ENCODE measurements around the gene SLC26A8.

The SLC26A8 gene

DNA sequence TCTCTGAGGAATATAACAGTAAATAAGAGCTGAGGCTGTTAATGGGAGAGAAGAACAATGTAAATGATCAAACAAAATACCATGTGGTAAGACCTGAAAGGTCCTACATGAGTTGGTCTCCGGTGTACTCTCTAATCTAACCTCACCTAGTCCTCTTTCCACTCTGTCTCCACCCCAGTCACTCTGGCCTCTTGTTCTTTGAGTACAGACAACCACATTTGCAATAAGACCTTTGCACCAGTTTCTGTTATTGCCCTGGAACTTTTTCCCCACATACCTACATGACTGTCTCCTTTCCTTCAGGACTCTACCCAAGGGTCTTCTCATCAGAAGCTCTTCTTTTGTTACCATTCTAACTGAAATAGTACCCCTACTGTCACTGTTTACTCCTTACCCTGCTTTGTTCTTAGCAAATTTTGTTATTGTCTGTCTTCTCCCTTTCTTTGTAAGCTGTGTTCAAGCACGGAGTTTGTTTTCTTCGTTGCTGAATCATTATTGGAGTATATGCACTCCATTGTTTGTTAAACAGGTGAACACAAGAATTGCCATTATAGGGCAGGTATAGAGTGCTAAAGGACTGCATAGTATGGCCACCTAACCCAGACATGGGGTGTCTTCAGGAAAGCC, 40.4 kb upstream of the SLC26A8 start:
- in situ Hi-C loops (cut with MboI; ENCODE audit: low pct_unique_long_range_greater_than_20kb, low sequenced_read_pairs, unreplicated experiment): no loop called here

DNA sequence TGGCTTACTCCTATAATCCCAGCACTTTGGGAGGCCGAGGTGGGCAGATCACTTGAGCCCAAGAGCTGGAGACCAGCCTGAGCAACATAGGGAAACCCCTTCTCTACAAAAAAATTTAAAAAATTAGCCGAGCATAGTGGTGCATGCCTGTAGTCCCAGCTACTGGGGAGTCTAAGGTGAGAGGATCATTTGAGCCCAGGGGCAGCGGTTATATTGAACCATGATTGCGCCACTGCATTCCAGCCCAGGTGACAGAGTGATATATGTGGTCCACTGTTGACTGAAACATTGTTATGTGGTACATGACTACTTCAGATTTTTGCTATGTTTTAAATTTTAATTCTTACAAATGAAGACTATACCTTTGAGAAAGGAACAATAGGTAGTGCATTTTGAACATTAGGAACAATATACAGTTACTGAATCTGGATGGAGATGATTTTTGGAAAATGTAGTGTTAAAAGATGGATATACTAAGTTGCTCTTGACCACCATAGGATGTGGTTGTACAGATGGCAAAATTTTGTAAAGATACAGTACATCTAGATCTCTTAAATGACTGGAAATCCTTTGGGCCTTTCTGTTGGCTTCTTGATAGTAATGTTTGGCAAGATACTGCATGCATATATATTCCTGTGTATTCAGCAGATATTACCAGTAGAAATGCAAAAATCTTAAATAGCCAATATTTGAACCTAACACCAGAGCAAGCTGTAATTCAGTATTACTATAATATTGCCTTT, 39.0 kb upstream of the SLC26A8 start:
- DNase-seq (ENCODE audit: low spot score): no peak
- in situ Hi-C loops (cut with MboI; ENCODE audit: low pct_unique_long_range_greater_than_20kb, low sequenced_read_pairs, unreplicated experiment): no loop called here
- TF ChIP-seq, protein P1, sequence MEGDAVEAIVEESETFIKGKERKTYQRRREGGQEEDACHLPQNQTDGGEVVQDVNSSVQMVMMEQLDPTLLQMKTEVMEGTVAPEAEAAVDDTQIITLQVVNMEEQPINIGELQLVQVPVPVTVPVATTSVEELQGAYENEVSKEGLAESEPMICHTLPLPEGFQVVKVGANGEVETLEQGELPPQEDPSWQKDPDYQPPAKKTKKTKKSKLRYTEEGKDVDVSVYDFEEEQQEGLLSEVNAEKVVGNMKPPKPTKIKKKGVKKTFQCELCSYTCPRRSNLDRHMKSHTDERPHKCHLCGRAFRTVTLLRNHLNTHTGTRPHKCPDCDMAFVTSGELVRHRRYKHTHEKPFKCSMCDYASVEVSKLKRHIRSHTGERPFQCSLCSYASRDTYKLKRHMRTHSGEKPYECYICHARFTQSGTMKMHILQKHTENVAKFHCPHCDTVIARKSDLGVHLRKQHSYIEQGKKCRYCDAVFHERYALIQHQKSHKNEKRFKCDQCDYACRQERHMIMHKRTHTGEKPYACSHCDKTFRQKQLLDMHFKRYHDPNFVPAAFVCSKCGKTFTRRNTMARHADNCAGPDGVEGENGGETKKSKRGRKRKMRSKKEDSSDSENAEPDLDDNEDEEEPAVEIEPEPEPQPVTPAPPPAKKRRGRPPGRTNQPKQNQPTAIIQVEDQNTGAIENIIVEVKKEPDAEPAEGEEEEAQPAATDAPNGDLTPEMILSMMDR (IDR thresholded peaks at IDR 0.05; ENCODE audit: extremely low read depth, insufficient read depth, missing control alignments): no peak

More for the DNA sequence above, 40.4 kb upstream of the SLC26A8 start:
- TF ChIP-seq, protein P1 (IDR thresholded peaks at IDR 0.05; ENCODE audit: extremely low read depth, insufficient read depth, missing control alignments): no peak
- no peak for DNase-seq (ENCODE audit: low spot score)

DNA sequence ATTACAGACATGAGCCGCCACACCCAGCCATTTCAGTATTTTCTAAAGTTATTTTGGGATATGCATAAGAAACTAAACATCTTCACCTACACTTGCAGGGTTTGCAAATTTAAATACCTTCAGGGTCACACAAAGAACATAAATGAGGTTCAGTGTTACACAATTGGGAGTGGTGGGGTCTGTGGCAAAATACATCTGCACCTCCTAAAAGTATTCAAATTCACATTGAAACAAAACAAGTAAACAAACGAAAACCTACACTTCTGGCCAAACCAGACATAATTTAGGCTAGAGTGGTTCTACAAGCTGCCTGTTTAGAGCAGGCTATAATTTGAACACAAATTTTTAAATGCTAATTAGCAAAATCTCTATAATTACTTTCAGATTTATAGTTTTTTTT, 37.8 kb upstream of the SLC26A8 start:
- in situ Hi-C loops (cut with MboI; ENCODE audit: low pct_unique_long_range_greater_than_20kb, low sequenced_read_pairs, unreplicated experiment): no loop called here

DNA sequence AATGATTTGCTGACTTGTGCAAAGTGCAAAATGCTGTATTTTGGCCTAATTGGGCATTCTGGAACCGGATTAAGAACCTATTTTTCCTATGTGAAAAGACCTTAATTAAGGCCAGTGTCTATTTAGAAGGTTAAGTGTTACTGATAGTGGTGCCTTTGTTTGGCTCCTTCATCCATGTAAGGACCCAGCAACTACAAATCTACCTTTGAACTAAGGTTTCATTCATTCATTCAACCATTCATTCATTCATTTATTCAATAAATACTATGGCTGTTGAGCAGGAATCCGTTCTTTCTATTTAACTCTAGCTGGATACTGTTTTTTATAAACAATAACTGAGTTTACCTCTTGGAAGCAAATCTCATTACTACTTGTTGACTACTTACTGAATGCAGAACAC, 36.8 kb upstream of the SLC26A8 start:
- DNase-seq (ENCODE audit: low spot score): no peak
- TF ChIP-seq, protein P1 (IDR thresholded peaks at IDR 0.05; ENCODE audit: extremely low read depth, insufficient read depth, missing control alignments): no peak
- in situ Hi-C loops (cut with MboI; ENCODE audit: low pct_unique_long_range_greater_than_20kb, low sequenced_read_pairs, unreplicated experiment): no loop called here

More for the DNA sequence above, 37.8 kb upstream of the SLC26A8 start:
- TF ChIP-seq, protein P1 (IDR thresholded peaks at IDR 0.05; ENCODE audit: extremely low read depth, insufficient read depth, missing control alignments): no peak
- DNase-seq (ENCODE audit: low spot score): no peak

DNA sequence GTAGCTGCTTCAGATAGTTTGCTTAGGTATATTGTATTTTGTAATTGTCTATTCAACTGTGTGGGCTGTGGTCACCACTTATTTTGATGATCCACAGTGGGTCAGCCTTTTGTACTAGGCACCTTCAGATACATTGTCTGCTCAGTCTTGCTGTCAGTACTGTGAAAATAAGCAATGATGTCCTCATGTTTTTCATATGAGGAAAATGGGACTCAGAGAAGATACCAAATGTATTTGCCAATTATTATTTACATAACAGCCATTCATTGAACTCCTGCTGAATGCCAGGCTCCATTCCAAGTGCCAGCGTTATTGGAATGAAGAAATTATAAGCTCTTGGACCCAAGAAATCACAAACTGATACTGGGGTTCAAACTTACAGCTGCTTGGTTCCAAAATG, 31.7 kb upstream of the SLC26A8 start:
- TF ChIP-seq, protein P1 (IDR thresholded peaks at IDR 0.05; ENCODE audit: extremely low read depth, insufficient read depth, missing control alignments): no peak
- in situ Hi-C loops (cut with MboI; ENCODE audit: low pct_unique_long_range_greater_than_20kb, low sequenced_read_pairs, unreplicated experiment): no loop called here
- DNase-seq (ENCODE audit: low spot score): no peak

DNA sequence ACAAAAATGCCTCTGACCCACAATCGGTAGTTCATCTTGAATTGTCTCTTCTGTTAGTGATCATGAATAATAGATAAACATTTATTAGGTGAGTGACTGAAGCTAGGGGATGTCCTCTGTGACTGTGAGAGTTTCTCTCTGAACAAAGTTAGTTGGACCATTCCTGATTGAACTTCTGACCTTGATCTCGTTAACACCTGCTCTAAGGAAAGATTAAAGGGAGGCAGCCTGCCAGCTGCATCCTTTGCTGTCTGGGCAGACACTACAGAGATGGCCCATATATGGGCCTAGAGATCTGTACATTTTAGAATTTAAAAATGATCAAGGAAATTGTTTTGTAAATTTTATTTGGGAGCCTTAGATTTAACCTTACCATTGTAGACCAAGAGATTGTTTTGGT, 30.5 kb upstream of the SLC26A8 start:
- no peak for DNase-seq (ENCODE audit: low spot score)
- in situ Hi-C loops (cut with MboI; ENCODE audit: low pct_unique_long_range_greater_than_20kb, low sequenced_read_pairs, unreplicated experiment): no loop called here
- TF ChIP-seq, protein P1 (IDR thresholded peaks at IDR 0.05; ENCODE audit: extremely low read depth, insufficient read depth, missing control alignments): no peak

Data from GM13977 (cell line).